Mucosa of stomach (tissue), 1 donor: ENCODE data around the gene DYRK2.

Experiments
- H3K27me3 ChIP-seq: one replicate; pipeline ENCODE4 v1.7.0; 2013; ENCODE audit warnings: mild to moderate bottlenecking, low read length; ENCODE audit not compliant: control insufficient read depth, insufficient read depth
- H3K36me3 ChIP-seq: one replicate; pipeline ENCODE4 v1.7.0; 2013; ENCODE audit warnings: low read length; ENCODE audit not compliant: control insufficient read depth, insufficient read depth
- H3K4me1 ChIP-seq: one replicate; pipeline ENCODE4 v1.7.0; 2013; ENCODE audit warnings: mild to moderate bottlenecking, low read length; ENCODE audit not compliant: control insufficient read depth, insufficient read depth
- H3K4me3 ChIP-seq: one replicate; pipeline ENCODE4 v1.7.0; 2013; ENCODE audit warnings: low read length
- H3K9ac ChIP-seq: one replicate; pipeline ENCODE4 v1.7.0; 2013; ENCODE audit warnings: mild to moderate bottlenecking, low read length, moderate library complexity
- H3K9me3 ChIP-seq: one replicate; pipeline ENCODE4 v1.7.0; 2013; ENCODE audit warnings: mild to moderate bottlenecking, low read length, moderate library complexity; ENCODE audit not compliant: control insufficient read depth
- donor health status: Pancreatic carcinoma.

Gene DYRK2

GRCh38 chr12:67676624-67677023 lies 28.1 kb downstream of the DYRK2 start:
- Histone ChIP-seq H3K27me3 (no peaks in the 10 kb centered on the region), H3K9ac (no peak overlapping the region), H3K9me3 (no peaks in the 10 kb centered on the region), H3K4me1 (peaks cover 18% of the 10 kb centered on the region), H3K36me3 (no peaks in the 10 kb centered on the region), H3K4me3 (no peak overlapping the region)

- Histone ChIP-seq H3K4me3 (no peak overlapping the region), H3K9ac (no peak overlapping the region), H3K36me3 (no peaks in the 10 kb centered on the region), H3K27me3 (no peaks in the 10 kb centered on the region), H3K4me1 (peaks cover 18% of the 10 kb centered on the region), H3K9me3 (no peaks in the 10 kb centered on the region)
These were observed 28.6 kb downstream of the DYRK2 start for GRCh38 chr12:67677166-67677565.

- Histone ChIP-seq H3K36me3 (no peaks in the 10 kb centered on the region), H3K27me3 (no peaks in the 10 kb centered on the region), H3K4me1 (peaks cover 18% of the 10 kb centered on the region), H3K9me3 (no peaks in the 10 kb centered on the region), H3K4me3 (no peak overlapping the region), H3K9ac (no peak overlapping the region)
These were observed 32.7 kb downstream of the DYRK2 start for GRCh38 chr12:67681105-67681778.

GRCh38 chr12:67681941-67682620 lies 33.5 kb downstream of the DYRK2 start:
- Histone ChIP-seq H3K27me3 (no peaks in the 10 kb centered on the region), H3K9ac (no peak overlapping the region), H3K4me1 (peaks cover 18% of the 10 kb centered on the region), H3K9me3 (no peaks in the 10 kb centered on the region), H3K4me3 (no peak overlapping the region), H3K36me3 (no peaks in the 10 kb centered on the region)

- no peaks in the 10 kb centered on the region for H3K36me3 ChIP-seq
- no peak overlapping the region for H3K4me3 ChIP-seq
- no peaks in the 10 kb centered on the region for H3K9me3 ChIP-seq
- no peaks in the 10 kb centered on the region for H3K27me3 ChIP-seq
- peak overlapping the region; percentile 22 for H3K9ac ChIP-seq
- peaks cover 4% of the 10 kb centered on the region for H3K4me1 ChIP-seq
These were observed 40.8 kb downstream of the DYRK2 start for GRCh38 chr12:67689385-67689784.

GRCh38 chr12:67690656-67691055 lies 42.1 kb downstream of the DYRK2 start:
- Histone ChIP-seq H3K9ac (no peak overlapping the region), H3K4me1 (peaks cover 4% of the 10 kb centered on the region)

GRCh38 chr12:67691220-67691619 lies 42.7 kb downstream of the DYRK2 start:
- H3K4me1 ChIP-seq = peaks cover 4% of the 10 kb centered on the region
- no peaks in the 10 kb centered on the region for H3K9me3 ChIP-seq
- H3K36me3 ChIP-seq = no peaks in the 10 kb centered on the region
- no peak overlapping the region for H3K9ac ChIP-seq
- no peak overlapping the region for H3K4me3 ChIP-seq
- no peaks in the 10 kb centered on the region for H3K27me3 ChIP-seq

More at GRCh38 chr12:67690656-67691055, 42.1 kb downstream of the DYRK2 start:
- Histone ChIP-seq H3K4me3 (no peak overlapping the region), H3K9me3 (no peaks in the 10 kb centered on the region), H3K36me3 (no peaks in the 10 kb centered on the region), H3K27me3 (no peaks in the 10 kb centered on the region)

- Histone ChIP-seq H3K4me3 (no peak overlapping the region), H3K36me3 (no peaks in the 10 kb centered on the region), H3K4me1 (peaks cover 7% of the 10 kb centered on the region), H3K27me3 (no peaks in the 10 kb centered on the region), H3K9me3 (no peaks in the 10 kb centered on the region), H3K9ac (no peak overlapping the region)
These were observed 43.6 kb downstream of the DYRK2 start for GRCh38 chr12:67692135-67692534.

- Histone ChIP-seq H3K4me3 (no peak overlapping the region), H3K9me3 (no peaks in the 10 kb centered on the region), H3K9ac (no peak overlapping the region), H3K27me3 (no peaks in the 10 kb centered on the region), H3K4me1 (peaks cover 15% of the 10 kb centered on the region), H3K36me3 (no peaks in the 10 kb centered on the region)
These were observed 44.4 kb downstream of the DYRK2 start for GRCh38 chr12:67692966-67693365.

GRCh38 chr12:67693894-67694293 lies 45.3 kb downstream of the DYRK2 start:
- H3K9ac ChIP-seq = no peak overlapping the region
- H3K4me1 ChIP-seq = peaks cover 23% of the 10 kb centered on the region
- H3K36me3 ChIP-seq = no peaks in the 10 kb centered on the region
- H3K27me3 ChIP-seq = no peaks in the 10 kb centered on the region
- H3K9me3 ChIP-seq = no peaks in the 10 kb centered on the region
- no peak overlapping the region for H3K4me3 ChIP-seq

- no peaks in the 10 kb centered on the region for H3K9me3 ChIP-seq
- no peak overlapping the region for H3K9ac ChIP-seq
- H3K4me1 ChIP-seq = peaks cover 25% of the 10 kb centered on the region
- no peak overlapping the region for H3K4me3 ChIP-seq
- H3K36me3 ChIP-seq = no peaks in the 10 kb centered on the region
- H3K27me3 ChIP-seq = no peaks in the 10 kb centered on the region
These were observed 45.9 kb downstream of the DYRK2 start for GRCh38 chr12:67694306-67694900.

GRCh38 chr12:67695974-67696373 lies 47.4 kb downstream of the DYRK2 start:
- H3K9ac ChIP-seq = no peak overlapping the region
- H3K4me1 ChIP-seq = peaks cover 39% of the 10 kb centered on the region
- no peak overlapping the region for H3K4me3 ChIP-seq
- no peaks in the 10 kb centered on the region for H3K27me3 ChIP-seq
- no peaks in the 10 kb centered on the region for H3K9me3 ChIP-seq
- no peaks in the 10 kb centered on the region for H3K36me3 ChIP-seq
